HG02973 (cell line): ENCODE data around the gene MAPK8.
"Not testable (repeated sequence)": the region's sequence is repeated elsewhere in the genome, so short reads cannot be mapped to it uniquely, and the experiment has no call there.

Experiments used
- ATAC-seq: cut with Tn5 transposase; IDR thresholded peaks from one replicate; pipeline ENCODE4 v1.9.1; 2021; ENCODE audit warnings: moderate library complexity; ENCODE audit not compliant: unreplicated experiment

The MAPK8 gene

DNA sequence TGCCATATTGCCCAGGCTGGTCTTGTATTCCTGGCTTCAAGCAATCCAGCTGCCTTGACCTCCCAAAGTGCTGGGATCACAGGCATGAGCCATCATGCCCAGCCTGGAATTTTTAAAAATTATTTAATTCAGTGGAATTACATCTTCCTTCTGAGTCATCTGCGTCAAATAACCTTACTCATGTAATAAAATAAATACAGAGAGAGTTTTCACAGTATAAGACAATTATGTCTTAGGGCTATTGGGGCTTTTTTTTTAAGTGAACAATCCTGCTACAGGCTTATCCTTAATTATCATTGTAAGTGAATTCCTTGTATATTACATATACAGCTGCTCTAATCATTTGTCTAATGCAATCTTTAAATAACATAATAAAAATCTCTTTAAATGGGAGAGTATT is 108.3 kb downstream of the MAPK8 start:
- ATAC-seq = no peak

GRCh38 chr10:48416584-48417232 is 110.2 kb downstream of the MAPK8 start:
- ATAC-seq = no peak

GRCh38 chr10:48417374-48417773 is 110.9 kb downstream of the MAPK8 start:
- ATAC-seq = no peak

DNA sequence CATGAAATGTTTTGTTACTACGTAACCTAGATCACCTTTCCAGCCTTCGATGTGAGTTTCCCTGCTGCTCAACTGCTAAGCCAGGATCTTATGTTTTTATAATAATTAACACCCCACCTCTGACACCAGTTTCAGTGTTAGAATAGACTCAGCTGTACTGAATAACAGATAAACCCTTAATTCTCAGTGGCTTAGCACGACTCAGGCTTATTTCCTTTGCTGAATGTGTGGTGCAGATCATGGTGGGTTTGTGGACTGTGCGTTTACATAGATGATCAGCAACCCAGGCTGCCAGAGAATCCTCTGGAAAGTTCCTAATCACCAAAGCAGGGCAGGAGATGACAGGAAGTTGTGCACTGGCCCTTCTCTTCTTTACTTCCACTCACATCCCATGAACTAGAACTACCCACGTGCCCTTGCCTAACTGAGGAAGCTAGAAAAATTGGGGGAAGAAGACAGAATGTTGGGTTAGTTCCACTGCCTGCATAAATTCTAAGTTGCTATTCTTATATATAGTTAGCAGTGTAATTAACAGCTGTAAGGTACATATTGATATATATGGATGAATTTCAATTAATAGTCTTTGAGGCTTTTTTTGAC is 111.8 kb downstream of the MAPK8 start:
- no peak for ATAC-seq

DNA sequence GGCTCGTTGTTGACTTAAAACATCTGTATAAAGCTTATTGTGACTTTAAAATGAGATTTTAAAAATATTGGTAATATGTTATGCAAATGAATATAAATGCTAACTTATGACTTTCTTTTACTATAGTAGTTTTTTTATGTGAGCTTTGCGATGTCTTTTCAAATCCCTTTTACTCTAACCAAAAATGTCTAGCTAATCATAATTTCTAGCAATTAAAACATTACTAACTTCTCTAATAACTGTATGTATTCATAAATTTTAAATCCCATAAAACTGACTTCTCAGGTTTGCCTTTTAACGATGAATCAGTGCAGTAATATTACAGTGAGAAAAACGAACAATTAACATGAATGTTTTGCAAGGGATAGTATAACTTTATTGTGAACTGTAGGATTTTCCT is 113.2 kb downstream of the MAPK8 start:
- no peak for ATAC-seq

- ATAC-seq = not testable (repeated sequence)
Observed at GRCh38 chr10:48421862-48422261, 115.4 kb downstream of the MAPK8 start.

- ATAC-seq = no peak
Observed at GRCh38 chr10:48423884-48424283, 117.4 kb downstream of the MAPK8 start.

- no peak for ATAC-seq
Observed at GRCh38 chr10:48428896-48429295, 122.4 kb downstream of the MAPK8 start.

- no peak for ATAC-seq
Observed at GRCh38 chr10:48429309-48429708, 122.8 kb downstream of the MAPK8 start.

- ATAC-seq = no peak
Observed at GRCh38 chr10:48430402-48430993, 124.0 kb downstream of the MAPK8 start.

- no peak for ATAC-seq
Observed at GRCh38 chr10:48431871-48432270, 125.4 kb downstream of the MAPK8 start.

- ATAC-seq = no peak
Observed at GRCh38 chr10:48437546-48437945, 131.1 kb downstream of the MAPK8 start.

DNA sequence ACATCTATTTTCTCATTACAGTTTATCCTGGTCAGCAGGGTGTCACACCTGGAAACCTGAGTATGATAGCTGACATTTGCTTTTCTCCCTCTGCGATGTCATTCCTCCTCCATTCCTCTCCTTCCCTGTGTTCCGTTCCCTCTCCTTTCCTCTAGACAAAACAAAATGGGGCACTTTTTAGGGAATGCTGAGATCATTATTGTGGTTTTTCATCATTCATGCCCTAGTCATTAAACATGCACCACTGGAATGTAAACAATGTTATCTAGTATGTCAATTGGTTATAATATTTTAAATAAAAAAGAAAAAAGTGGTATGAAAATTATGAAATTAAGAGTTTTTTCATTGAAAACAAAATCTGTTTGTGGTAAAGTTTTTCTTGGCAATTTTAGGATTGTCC is 132.6 kb downstream of the MAPK8 start:
- no peak for ATAC-seq

DNA sequence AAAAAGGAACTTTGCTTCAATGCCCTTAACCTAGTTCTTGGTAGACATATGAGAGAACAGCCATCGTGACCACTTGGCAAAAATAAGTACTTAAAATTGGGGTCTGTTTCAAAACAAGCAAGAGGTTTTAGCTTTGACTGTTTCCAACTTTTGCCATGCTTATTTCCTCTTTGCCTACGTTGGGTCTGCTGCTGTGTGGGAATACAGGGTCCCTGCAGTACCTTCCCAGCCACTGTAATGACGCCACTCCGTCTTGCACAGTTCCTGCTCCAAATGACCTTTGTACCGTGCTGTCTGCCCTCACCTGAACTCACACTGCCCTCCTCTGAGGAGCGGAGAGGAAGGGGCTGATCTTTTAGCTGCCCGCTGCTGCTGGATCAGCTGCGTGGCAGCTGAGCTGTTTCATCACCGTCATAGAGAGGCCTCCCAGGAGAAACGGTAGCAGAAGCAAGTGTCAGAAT is 133.1 kb downstream of the MAPK8 start:
- no peak for ATAC-seq

GRCh38 chr10:48440771-48441170 is 134.3 kb downstream of the MAPK8 start:
- ATAC-seq = no peak

GRCh38 chr10:48442090-48442808 is 135.8 kb downstream of the MAPK8 start:
- ATAC-seq = no peak

GRCh38 chr10:48442809-48443177 is 136.3 kb downstream of the MAPK8 start:
- no peak for ATAC-seq

DNA sequence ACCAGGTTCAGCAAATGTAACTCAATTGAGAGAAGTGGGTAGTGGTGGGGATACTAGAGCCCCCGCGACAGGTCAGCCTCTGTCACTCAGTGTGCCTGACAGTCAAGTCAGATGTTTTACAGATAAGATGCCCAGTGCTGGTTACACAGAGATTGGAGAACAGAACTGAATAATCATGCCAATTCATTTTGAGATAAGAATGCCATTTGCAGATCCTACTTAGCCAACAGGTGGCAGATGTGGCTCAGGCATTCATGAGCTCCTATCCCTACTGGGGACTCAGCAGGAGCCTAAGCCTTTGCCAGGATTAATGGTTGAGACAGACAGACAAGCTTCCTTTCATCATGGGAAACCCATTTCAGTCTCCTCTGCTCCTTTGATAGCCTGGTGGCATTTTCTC is 137.8 kb downstream of the MAPK8 start:
- no peak for ATAC-seq

DNA sequence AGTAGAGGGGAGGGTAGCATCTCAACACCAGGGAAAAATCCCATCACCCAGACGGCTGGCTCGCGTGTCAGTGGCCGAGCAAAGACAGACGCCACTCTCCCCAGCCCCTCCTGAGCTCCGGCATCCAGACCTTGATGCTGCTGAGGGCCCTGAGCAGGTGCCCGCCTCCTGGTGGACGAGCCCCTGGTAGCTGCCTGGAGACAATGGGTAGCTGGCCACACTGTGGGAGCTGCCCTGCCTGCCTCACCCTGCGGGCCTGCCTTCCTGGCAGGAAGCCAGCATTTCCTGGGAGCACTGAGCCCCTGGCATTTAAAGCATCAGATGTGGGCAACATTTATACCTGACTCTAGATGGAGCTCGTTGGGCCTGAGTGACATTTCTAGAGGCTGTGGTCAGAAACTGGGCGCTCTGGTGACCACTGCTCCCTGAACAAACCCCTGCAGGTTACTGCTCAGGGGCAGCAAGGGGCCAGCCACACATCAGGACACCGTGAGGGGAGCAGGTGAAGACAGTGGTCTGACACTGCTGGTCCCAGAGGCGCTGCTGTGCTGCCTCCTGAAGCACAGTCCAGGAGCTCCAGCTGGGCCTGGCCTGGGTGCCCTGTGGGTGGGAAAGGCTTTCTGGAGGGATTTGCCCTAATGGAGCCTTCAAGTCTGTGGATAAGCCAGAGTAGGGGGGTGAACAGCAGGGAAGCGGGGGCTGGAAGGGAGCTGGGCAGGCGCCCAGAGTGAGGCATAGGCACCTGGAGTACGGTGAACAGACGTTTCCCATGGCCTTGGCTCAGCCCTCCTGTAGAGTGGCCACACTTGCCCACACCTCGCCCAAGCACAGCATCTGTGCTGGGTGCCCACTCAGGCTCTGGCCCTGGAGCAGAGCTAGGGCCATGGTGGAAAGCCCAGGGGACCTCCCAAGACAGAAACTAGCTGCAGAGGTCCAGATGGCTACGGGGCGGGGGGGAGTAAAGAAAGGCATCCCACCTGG is 138.7 kb downstream of the MAPK8 start:
- ATAC-seq = no peak

DNA sequence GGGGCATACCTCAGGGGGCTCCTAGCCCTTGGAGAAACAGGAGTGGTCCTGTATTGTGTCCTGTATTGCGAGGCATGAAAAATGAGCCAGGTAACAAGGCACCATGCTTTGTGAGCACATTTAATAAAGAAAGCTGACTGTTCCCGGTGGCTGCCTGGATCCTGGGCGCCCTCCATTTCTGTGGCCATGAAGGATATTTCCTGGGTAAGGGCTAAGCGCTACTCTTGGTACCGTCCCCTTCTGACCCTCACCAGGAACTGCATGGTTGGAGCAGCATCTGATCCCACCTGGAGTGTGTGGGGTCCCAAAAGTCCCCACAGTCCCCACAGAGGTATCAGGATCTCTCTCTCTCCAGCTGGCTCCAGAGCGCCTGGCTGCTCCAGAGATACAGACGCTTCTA is 139.5 kb downstream of the MAPK8 start:
- ATAC-seq = no peak

GRCh38 chr10:48446785-48447184 is 140.3 kb downstream of the MAPK8 start:
- no peak for ATAC-seq
